ENCODE measurements around the gene KIF1C. TPM values are rescaled to one million over a fixed set of nuclear protein-coding genes. Genes with fewer than 3 reads are reported as not detected.
"Not testable (repeated sequence)": the region's sequence is repeated elsewhere in the genome, so short reads cannot be mapped to it uniquely, and the experiment has no call there.

Gene KIF1C
- total RNA-seq, 2 experiments from 2014 or later: 35.5 to 37.3 TPM

DNA sequence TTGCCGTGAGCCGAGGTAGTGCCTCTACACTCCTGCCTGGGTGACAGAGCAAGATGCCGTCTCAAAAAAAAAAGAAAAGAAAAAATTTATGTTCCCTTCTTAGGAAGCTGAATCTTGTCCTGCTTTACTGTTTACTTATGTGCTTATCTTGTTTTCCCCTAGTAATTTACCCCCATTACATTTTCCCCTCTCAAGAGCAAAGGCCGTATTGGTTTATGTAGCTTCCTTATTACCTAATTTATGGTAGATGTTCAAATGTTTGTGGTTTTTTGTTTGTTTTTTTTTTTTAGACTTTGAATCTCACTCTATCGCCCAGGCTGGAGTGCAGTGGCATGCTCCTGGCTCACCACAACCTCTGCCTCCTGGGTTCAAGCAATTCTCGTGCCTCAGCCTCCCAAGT is 47.7 kb downstream of the KIF1C start:
- peaks cover 34% of the 10 kb centered on the region for H3K36me3 Mint-ChIP-seq
- no peak overlapping the region for H3K27ac Mint-ChIP-seq
- ATAC-seq (ENCODE audit: low read depth): no peak

DNA sequence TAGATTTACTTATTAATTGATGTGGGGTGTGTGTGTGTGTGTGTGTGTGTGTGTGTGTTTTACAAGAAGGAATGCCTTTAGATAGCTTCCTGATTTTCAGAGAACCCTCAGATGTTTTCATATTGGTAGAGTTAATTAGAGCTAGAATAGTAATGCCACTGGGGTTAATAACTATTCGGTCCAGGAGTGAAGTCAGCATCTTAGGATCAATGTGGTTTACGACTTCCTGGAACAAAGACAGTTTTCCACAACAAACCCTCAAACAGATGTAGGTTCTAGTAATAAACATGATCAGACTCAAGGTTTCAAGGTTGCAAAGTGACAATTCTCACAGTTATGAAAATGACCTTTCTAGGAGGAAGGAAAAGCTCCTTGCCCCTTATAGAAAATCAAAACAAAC is 49.7 kb downstream of the KIF1C start:
- POLR2A ChIA-PET: interaction anchor here (0.6 kb wide), 1 partner anchor 61 kb away, joined by 3 read pairs; no protein-coding TSS in a partner anchor
- H3K27me3 Mint-ChIP-seq: no peaks in the 10 kb centered on the region
- H3K4me3 Mint-ChIP-seq: no peak overlapping the region
- peak overlapping the region; percentile 52 for H3K27ac Mint-ChIP-seq
- H3K4me1 Mint-ChIP-seq: peaks cover 43% of the 10 kb centered on the region
- H3K36me3 Mint-ChIP-seq: peaks cover 36% of the 10 kb centered on the region
- ATAC-seq (ENCODE audit: low read depth) (no peak), DNase-seq (no peak)
- no peaks in the 10 kb centered on the region for H3K9me3 Mint-ChIP-seq

More for the DNA sequence above, 47.7 kb downstream of the KIF1C start:
- DNase-seq: no peak
- POLR2A ChIA-PET: interaction anchor here (0.7 to 1.7 kb wide), 3 partner anchors 58 to 106 kb away, joined by 3 to 5 read pairs (median 3); partner anchors contain the start of genes CAMTA2, RNF167 and SLC25A11
- Mint-ChIP-seq H3K4me1 (peaks cover 51% of the 10 kb centered on the region), H3K9me3 (no peaks in the 10 kb centered on the region), H3K4me3 (no peak overlapping the region), H3K27me3 (no peaks in the 10 kb centered on the region)

DNA sequence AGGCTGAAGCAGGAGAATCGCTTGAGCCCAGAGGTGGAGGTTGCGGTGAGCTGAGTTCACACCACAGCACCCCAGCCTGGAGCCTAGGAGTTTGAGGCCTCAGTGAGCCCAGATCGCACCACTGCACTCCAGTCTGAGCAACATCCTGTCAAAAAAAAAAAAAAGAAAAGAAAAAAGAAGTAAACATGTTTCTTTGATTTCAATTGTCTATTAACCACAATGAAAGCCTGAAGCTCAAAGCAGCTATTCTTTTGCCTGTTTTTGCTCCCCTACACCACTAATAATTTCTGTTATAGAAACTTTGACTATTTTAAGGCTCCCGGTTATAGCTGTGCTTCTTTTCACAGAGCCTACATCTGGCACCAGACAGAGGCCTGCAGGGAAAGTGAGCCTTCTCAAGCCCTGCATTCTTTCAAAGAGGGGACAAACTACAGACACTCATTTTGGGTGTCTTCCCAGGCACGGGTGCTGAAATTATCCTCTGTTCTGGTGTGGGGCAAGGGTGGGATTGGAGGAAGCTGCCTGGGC is 51.6 kb downstream of the KIF1C start:
- DNase-seq: peak; percentile 59
- Mint-ChIP-seq H3K4me3 (peak overlapping the region; percentile 25), H3K36me3 (peaks cover 35% of the 10 kb centered on the region), H3K9me3 (no peaks in the 10 kb centered on the region), H3K27ac (peak overlapping the region; percentile 39), H3K27me3 (no peaks in the 10 kb centered on the region), H3K4me1 (peaks cover 34% of the 10 kb centered on the region)
- POLR2A ChIA-PET: interaction anchor here (0.5 to 1.5 kb wide), 6 partner anchors 14 to 155 kb away, joined by 3 to 5 read pairs (median 4); partner anchors contain the start of gene ENO3
- ATAC-seq (ENCODE audit: low read depth): peak; percentile 94

DNA sequence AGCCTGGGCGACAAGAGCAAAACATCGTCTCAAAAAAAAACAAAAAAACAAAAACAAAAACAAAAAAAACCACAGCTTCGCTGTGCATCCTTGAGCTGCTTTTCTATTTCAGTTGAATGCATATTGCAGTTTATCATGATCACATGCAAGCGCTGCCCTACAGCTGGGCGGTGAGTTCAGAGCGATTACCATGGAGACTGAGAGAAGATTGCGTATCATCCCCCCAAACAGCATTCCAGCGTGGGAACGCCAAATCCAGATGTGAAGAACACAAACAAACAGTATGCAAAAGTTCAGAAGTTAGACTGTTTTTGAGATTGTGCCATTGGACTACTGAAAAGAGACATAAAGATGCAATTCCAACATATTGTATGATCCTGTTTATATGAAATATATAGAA is 52.5 kb downstream of the KIF1C start:
- Mint-ChIP-seq H3K9me3 (no peaks in the 10 kb centered on the region), H3K36me3 (peaks cover 36% of the 10 kb centered on the region), H3K27ac (no peak overlapping the region), H3K4me1 (peaks cover 27% of the 10 kb centered on the region), H3K4me3 (no peak overlapping the region), H3K27me3 (no peaks in the 10 kb centered on the region)
- POLR2A ChIA-PET: interaction anchor here (0.6 to 1.5 kb wide), 2 partner anchors 13 to 508 kb away, joined by 4 to 5 read pairs; no protein-coding TSS in a partner anchor
- DNase-seq: no peak
- no peak for ATAC-seq (ENCODE audit: low read depth)

DNA sequence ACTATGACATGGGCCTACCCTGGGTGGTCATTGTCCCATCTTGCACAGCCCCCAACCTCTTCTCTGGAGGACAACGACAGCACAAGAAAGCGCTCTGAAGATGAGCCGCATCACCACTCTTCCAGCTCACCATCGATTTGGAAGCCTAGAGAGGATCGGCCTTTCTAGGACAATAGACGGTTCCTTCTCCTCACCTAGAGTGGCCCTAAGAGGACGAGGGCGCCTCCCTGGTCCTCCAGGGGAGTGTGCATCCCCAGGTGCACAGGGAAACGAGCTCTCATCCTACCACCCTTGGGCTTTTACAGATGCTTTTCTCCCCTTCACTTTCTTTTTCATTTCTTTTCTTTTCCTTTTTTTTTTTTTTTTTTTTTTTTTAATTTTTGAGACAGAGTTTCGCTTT is 57.8 kb downstream of the KIF1C start:
- Mint-ChIP-seq H3K27me3 (no peaks in the 10 kb centered on the region), H3K4me3 (no peak overlapping the region), H3K9me3 (no peaks in the 10 kb centered on the region), H3K27ac (no peak overlapping the region), H3K36me3 (peaks cover 8% of the 10 kb centered on the region), H3K4me1 (peaks cover 2% of the 10 kb centered on the region)
- POLR2A ChIA-PET: interaction anchor here (2.0 kb wide), 1 partner anchor 68 kb away, joined by 4 read pairs; the partner anchor contains the start of gene CAMTA2
- DNase-seq: no peak
- no peak for ATAC-seq (ENCODE audit: low read depth)

DNA sequence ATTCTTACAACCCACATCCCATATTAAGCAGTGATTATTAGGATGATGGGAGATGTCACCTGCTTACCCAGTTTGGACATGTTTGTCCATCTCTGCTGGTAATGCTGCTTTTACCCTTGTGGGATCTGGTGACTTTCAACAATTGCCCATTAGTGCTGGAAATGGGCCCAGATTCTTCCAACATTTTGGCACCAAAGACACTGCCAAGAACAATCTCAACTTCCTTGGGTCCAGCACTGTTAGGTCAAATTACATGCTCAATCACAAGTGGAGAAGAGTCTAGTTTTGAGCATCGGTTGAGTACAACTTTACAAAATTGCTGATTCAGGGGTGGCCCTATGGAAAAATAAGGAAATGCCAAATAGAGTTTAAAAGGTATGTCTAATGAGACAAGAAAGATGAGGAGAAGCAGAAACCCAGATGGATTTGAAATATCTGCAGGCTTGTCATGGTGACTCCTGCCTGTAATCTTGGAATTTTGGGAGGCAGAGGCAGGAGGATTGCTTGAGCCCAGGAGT is 67.5 kb downstream of the KIF1C start:
- POLR2A ChIA-PET: no interaction called here
- DNase-seq (no peak), ATAC-seq (ENCODE audit: low read depth) (no peak)
- H3K4me3 Mint-ChIP-seq: no peak overlapping the region
- no peak overlapping the region for H3K27ac Mint-ChIP-seq
- H3K27me3 Mint-ChIP-seq: peaks cover 2% of the 10 kb centered on the region
- no peaks in the 10 kb centered on the region for H3K9me3 Mint-ChIP-seq
- H3K36me3 Mint-ChIP-seq: peaks cover 3% of the 10 kb centered on the region
- H3K4me1 Mint-ChIP-seq: peaks cover 4% of the 10 kb centered on the region

DNA sequence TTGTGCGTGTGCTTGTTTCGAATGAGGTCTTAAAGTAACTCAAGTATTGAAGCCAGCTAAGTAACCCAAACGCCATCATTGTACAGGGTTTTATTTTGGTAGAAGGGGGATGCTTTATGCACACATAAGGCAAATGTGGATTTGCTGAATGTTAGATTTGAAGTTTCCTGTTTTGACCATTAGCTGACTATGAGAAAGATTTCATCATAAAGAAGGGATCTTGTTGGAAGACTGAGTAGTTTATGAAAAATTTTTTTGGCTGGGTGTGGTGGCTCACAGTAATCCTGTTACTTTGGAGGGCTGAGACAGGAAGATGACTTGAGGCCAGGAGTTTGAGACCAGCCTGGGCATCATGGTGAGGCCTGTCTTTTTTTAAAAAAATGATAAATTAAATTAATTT is 70.5 kb downstream of the KIF1C start:
- H3K36me3 Mint-ChIP-seq: peaks cover 3% of the 10 kb centered on the region
- H3K27ac Mint-ChIP-seq: no peak overlapping the region
- no peaks in the 10 kb centered on the region for H3K9me3 Mint-ChIP-seq
- DNase-seq (no peak), ATAC-seq (ENCODE audit: low read depth) (no peak)
- no peaks in the 10 kb centered on the region for H3K4me1 Mint-ChIP-seq
- H3K27me3 Mint-ChIP-seq: peaks cover 2% of the 10 kb centered on the region
- POLR2A ChIA-PET: interaction anchor here (1.2 kb wide), 1 partner anchor 9 kb away, joined by 3 read pairs; no protein-coding TSS in a partner anchor
- no peak overlapping the region for H3K4me3 Mint-ChIP-seq

DNA sequence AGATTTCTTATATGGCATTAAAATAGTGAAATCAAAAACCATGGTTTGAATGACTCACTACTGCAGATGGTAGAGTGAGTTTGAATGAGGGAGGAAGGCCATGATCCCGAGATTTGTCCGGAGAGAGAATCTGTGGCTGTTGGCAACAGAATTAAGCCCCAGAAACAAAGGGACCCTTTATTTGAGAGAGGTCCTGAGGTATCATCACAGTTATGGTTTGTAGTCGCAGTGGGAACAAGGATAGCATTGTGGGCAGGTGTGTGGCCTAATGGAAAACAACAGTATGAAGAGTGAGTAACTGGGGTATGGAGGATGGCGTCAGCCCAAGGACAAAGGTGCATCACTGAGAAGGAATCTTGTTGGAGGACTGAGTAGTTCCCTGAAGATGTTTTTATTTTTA is 72.0 kb downstream of the KIF1C start:
- no peak for DNase-seq
- H3K4me3 Mint-ChIP-seq: no peak overlapping the region
- no peak overlapping the region for H3K27ac Mint-ChIP-seq
- peaks cover 2% of the 10 kb centered on the region for H3K27me3 Mint-ChIP-seq
- ATAC-seq (ENCODE audit: low read depth): no peak
- POLR2A ChIA-PET: no interaction called here
- H3K4me1 Mint-ChIP-seq: no peaks in the 10 kb centered on the region
- no peaks in the 10 kb centered on the region for H3K9me3 Mint-ChIP-seq
- peaks cover 3% of the 10 kb centered on the region for H3K36me3 Mint-ChIP-seq

DNA sequence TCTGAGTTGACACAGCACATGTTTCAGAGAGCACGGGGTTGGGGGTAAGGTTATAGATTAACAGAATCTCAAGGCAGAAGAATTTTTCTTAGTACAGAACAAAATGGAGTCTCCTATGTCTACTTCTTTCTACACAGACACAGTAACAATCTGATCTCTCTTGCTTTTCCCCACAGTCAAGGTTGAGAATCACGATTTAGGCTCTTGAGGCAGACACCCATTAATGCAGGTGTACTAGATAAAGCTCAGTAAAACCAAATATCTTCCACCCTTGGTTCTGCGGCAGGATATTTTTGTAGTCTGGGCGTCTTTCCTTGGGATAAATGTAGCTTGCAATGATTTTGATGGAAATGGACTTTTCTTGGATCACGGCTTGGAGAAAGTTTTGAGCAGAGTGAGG is 77.7 kb downstream of the KIF1C start:
- H3K27ac Mint-ChIP-seq; H3K4me3 Mint-ChIP-seq; H3K9me3 Mint-ChIP-seq; POLR2A ChIA-PET; ATAC-seq (ENCODE audit: low read depth); H3K27me3 Mint-ChIP-seq; DNase-seq: not testable (repeated sequence)
- peaks cover 14% of the 10 kb centered on the region for H3K4me1 Mint-ChIP-seq
- H3K36me3 Mint-ChIP-seq: peaks cover 12% of the 10 kb centered on the region

DNA sequence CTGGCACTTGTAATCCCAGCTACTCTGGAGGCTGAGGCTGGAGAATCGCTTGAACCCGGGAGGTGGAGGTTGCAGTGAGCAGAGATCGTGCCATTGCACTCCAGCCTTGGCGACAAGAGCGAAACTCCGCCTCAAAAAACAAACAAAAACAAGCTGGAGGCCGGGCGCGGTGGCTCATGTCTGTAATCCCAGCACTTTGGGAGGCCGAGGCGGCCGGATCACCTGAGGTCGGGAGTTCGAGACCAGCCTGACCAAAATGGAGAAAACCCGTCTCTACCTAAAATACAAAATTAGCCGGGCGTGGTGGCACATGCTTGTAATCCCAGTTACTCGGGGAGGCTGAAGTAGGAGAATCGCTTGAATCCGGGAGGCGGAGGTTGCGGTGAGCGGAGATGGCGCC is 79.5 kb downstream of the KIF1C start:
- H3K27me3 Mint-ChIP-seq; H3K9me3 Mint-ChIP-seq; DNase-seq; ATAC-seq (ENCODE audit: low read depth): not testable (repeated sequence)
- POLR2A ChIA-PET: interaction anchor here (0.9 kb wide), 2 partner anchors 9 to 17 kb away, joined by 3 to 4 read pairs; no protein-coding TSS in a partner anchor
- peak overlapping the region; percentile 93 for H3K27ac Mint-ChIP-seq
- H3K4me1 Mint-ChIP-seq: peaks cover 14% of the 10 kb centered on the region
- H3K36me3 Mint-ChIP-seq: peaks cover 21% of the 10 kb centered on the region
- H3K4me3 Mint-ChIP-seq: peak overlapping the region; percentile 86

DNA sequence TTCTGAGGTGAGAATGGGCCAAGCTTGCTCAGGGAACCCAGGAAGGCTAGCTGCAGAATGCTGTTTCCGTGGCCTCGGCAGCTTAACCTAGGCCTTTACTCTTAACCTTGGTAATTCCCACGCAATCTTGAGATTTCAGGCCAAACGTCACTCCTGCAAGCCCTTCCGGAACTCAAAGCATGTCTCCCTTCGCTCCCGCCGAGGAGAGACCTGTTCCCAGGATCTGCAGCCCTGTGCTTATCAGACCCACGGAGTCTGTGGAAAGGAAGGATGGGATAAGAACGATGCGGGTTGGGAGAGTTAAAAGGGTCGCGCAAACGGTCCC is 80.0 kb downstream of the KIF1C start:
- ATAC-seq (ENCODE audit: low read depth): no peak
- DNase-seq: no peak
- H3K27ac Mint-ChIP-seq: peak overlapping the region; percentile 93
- H3K4me1 Mint-ChIP-seq: peaks cover 14% of the 10 kb centered on the region
- H3K4me3 Mint-ChIP-seq: peak overlapping the region; percentile 86
- POLR2A ChIA-PET: interaction anchor here (0.9 kb wide), 2 partner anchors 10 to 16 kb away, joined by 3 to 4 read pairs; no protein-coding TSS in a partner anchor
- peaks cover 12% of the 10 kb centered on the region for H3K9me3 Mint-ChIP-seq
- H3K27me3 Mint-ChIP-seq: no peaks in the 10 kb centered on the region
- peaks cover 24% of the 10 kb centered on the region for H3K36me3 Mint-ChIP-seq

Small RNAs within 50 kb of the gene (microRNA-seq; reads per million reads assigned to microRNA genes)
- gene MIR6864 (not detected), gene MIR6865 (not detected)

Other genes with a start within 250 kb of the KIF1C start
- not detected for gene TM4SF5, start 226.1 kb upstream of the KIF1C start, total RNA-seq
- gene VMO1, start 211.6 kb upstream of the KIF1C start, total RNA-seq: not detected
- gene GLTPD2, start 209.0 kb upstream of the KIF1C start, total RNA-seq: not detected
- 10 to 100 TPM; 81.4 to 83.1 TPM for gene PSMB6, start 201.8 kb upstream of the KIF1C start, total RNA-seq
- gene PLD2, start 190.8 kb upstream of the KIF1C start, total RNA-seq: 10 to 100 TPM; 18.8 to 21.7 TPM
- gene MINK1, start 164.6 kb upstream of the KIF1C start, total RNA-seq: 100 to 1,000 TPM; 123 to 128 TPM
- 1 to 10 TPM; 1.9 to 3.0 TPM for gene C17orf107, start 98.4 kb upstream of the KIF1C start, total RNA-seq
- gene CHRNE, start 94.9 kb upstream of the KIF1C start, total RNA-seq: 1 to 10 TPM in 1 of 2 experiments, under 1 TPM in 1; 0.65 to 1.1 TPM
- not detected for gene GP1BA, start 65.7 kb upstream of the KIF1C start, total RNA-seq
- 10 to 100 TPM; 67.6 to 78.1 TPM for gene SLC25A11, start 57.9 kb upstream of the KIF1C start, total RNA-seq
- 100 to 1,000 TPM; 202 TPM for gene RNF167, start 57.7 kb upstream of the KIF1C start, total RNA-seq
- gene PFN1, start 49.4 kb upstream of the KIF1C start, total RNA-seq: 1,000 to 10,000 TPM; 1,712 to 1,828 TPM
- 10 to 100 TPM; 31.4 to 32.9 TPM for gene ENO3, start 46.8 kb upstream of the KIF1C start, total RNA-seq
- gene SPAG7, start 30.1 kb upstream of the KIF1C start, total RNA-seq: 10 to 100 TPM; 47.1 to 51.9 TPM
- gene CAMTA2, start 10.3 kb upstream of the KIF1C start, total RNA-seq: 10 to 100 TPM; 62.0 to 67.7 TPM
- under 1 TPM; 0.42 to 0.54 TPM for gene INCA1, start 428 bp upstream of the KIF1C start, total RNA-seq
- 1 to 10 TPM in 1 of 2 experiments, under 1 TPM in 1; 0.85 to 1.4 TPM for gene SLC52A1, start 37.5 kb downstream of the KIF1C start, total RNA-seq
- 1 to 10 TPM; 7.3 to 8.3 TPM for gene ZFP3, start 80.5 kb downstream of the KIF1C start, total RNA-seq
- gene ZNF232, start 113.9 kb downstream of the KIF1C start, total RNA-seq: 10 to 100 TPM in 1 of 2 experiments, 1 to 10 TPM in 1; 9.4 to 12.9 TPM
- gene USP6, start 118.1 kb downstream of the KIF1C start, total RNA-seq: under 1 TPM; 0.06 to 0.11 TPM
- gene ZNF594, start 193.9 kb downstream of the KIF1C start, total RNA-seq: 10 to 100 TPM; 17.2 to 17.5 TPM
- under 1 TPM in 1 of 2 experiments, not detected in 1; 0.33 TPM for gene SCIMP, start 236.9 kb downstream of the KIF1C start, total RNA-seq